Loucy (cell line): ENCODE results near the gene JOSD1.
A peak's percentile ranks its signal among the peaks of the same experiment; 100 is the strongest.

Experiments
- H2AFZ ChIP-seq: fragments of 200-600 bp; sonication (generic); 2 replicates; pipeline ENCODE4 v1.6.0; 2016; ENCODE audit warnings: antibody characterized with exemption, mild to moderate bottlenecking, low read length, moderate library complexity
- H3F3A ChIP-seq: fragments of 200-600 bp; 2 replicates; pipeline ENCODE4 v1.6.0; 2016; ENCODE audit warnings: antibody characterized with exemption, low read depth, mild to moderate bottlenecking
- H3K27me3 ChIP-seq: fragments of 200-600 bp; sonication (generic); 2 replicates; pipeline ENCODE4 v1.6.1; 2014; ENCODE audit warnings: low read length, mild to moderate bottlenecking; ENCODE audit not compliant: insufficient read depth, poor library complexity, severe bottlenecking
- H3K36me3 ChIP-seq: fragments of 200-600 bp; sonication (generic); 2 replicates; pipeline ENCODE4 v1.6.1; 2016; ENCODE audit warnings: low read length; ENCODE audit not compliant: insufficient read depth
- H3K4me1 ChIP-seq: fragments of 200-600 bp; sonication (generic); 2 replicates; pipeline ENCODE4 v1.5.1; 2014; ENCODE audit warnings: low read length, mild to moderate bottlenecking; ENCODE audit not compliant: insufficient read depth, poor library complexity, severe bottlenecking
- H3K4me2 ChIP-seq: fragments of 200-600 bp; sonication (generic); 2 replicates; pipeline ENCODE4 v1.6.0; 2014; ENCODE audit warnings: antibody characterized with exemption, low read length, low read depth, mild to moderate bottlenecking; ENCODE audit not compliant: poor library complexity, severe bottlenecking
- H3K4me3 ChIP-seq: fragments of 200-600 bp; sonication (generic); 2 replicates; pipeline ENCODE4 v1.5.1; 2014; ENCODE audit warnings: low read length, mild to moderate bottlenecking, mixed read lengths; ENCODE audit not compliant: poor library complexity, severe bottlenecking
- H3K79me2 ChIP-seq: fragments of 200-600 bp; sonication (generic); 2 replicates; pipeline ENCODE4 v1.6.1; 2014; ENCODE audit warnings: low read length; ENCODE audit not compliant: insufficient read depth
- H3K9ac ChIP-seq: fragments of 200-600 bp; sonication (generic); 2 replicates; pipeline ENCODE4 v1.6.0; 2014; ENCODE audit warnings: mild to moderate bottlenecking, low read depth, low read length, moderate library complexity; ENCODE audit not compliant: poor library complexity, severe bottlenecking
- H3K9me2 ChIP-seq: fragments of 200-600 bp; sonication (generic); replicated peaks from 2 replicates; pipeline ENCODE4 v1.6.1; 2016; ENCODE audit warnings: low read depth, low read length, mixed read lengths
- H3K9me3 ChIP-seq: fragments of 200-600 bp; sonication (generic); 2 replicates; pipeline ENCODE4 v1.6.1; 2014; ENCODE audit warnings: mild to moderate bottlenecking, antibody characterized with exemption, low read length, low read depth; ENCODE audit not compliant: insufficient read depth
- H4K20me1 ChIP-seq: fragments of 200-600 bp; sonication (generic); 2 replicates; pipeline ENCODE4 v1.6.0; 2014; ENCODE audit warnings: antibody characterized with exemption, low read length, mild to moderate bottlenecking; ENCODE audit not compliant: insufficient read depth, poor library complexity, severe bottlenecking
- CTCF ChIP-seq: fragments of 200-600 bp; sonication (generic); conservative IDR thresholded peaks from 2 replicates; pipeline ENCODE4 v1.5.1; 2014; ENCODE audit warnings: mild to moderate bottlenecking, antibody characterized with exemption, low read length
- EZH2phosphoT487 ChIP-seq: fragments of 200-600 bp; IDR thresholded peaks from 2 replicates; pipeline ENCODE4 v1.6.1; 2018; ENCODE audit warnings: antibody characterized with exemption, mild to moderate bottlenecking, moderate library complexity, borderline replicate concordance

JOSD1 gene

GRCh38 chr22:38712486-38713207 lies 11.9 kb upstream of the JOSD1 start:
- peak overlapping the region; percentile 39 for H3K4me2 ChIP-seq
- TF ChIP-seq EZH2phosphoT487 (no peak), CTCF (no peak)
- H3K36me3 ChIP-seq: peaks cover 28% of the 10 kb centered on the region; the same call in 1 of the 2 replicates
- H3K9me2 ChIP-seq: no peaks in the 10 kb centered on the region
- peaks cover 88% of the 10 kb centered on the region for H3K79me2 ChIP-seq
- no peaks in the 10 kb centered on the region for H3F3A ChIP-seq
- no peaks in the 10 kb centered on the region for H3K27me3 ChIP-seq
- H3K9ac ChIP-seq: peak overlapping the region; percentile 15
- peaks cover 62% of the 10 kb centered on the region for H3K4me1 ChIP-seq
- no peaks in the 10 kb centered on the region for H3K9me3 ChIP-seq
- no peak overlapping the region for H3K4me3 ChIP-seq
- no peak overlapping the region for H2AFZ ChIP-seq
- H4K20me1 ChIP-seq: peaks cover 73% of the 10 kb centered on the region

- H4K20me1 ChIP-seq: peaks cover 88% of the 10 kb centered on the region
- H3K9ac ChIP-seq: no peak overlapping the region
- H3K27me3 ChIP-seq: no peaks in the 10 kb centered on the region
- H3K4me2 ChIP-seq: peak overlapping the region; percentile 96
- H3K9me2 ChIP-seq: no peaks in the 10 kb centered on the region
- peaks cover 10% of the 10 kb centered on the region; the same call in 1 of the 2 replicates for H3K36me3 ChIP-seq
- no peaks in the 10 kb centered on the region for H3K9me3 ChIP-seq
- peaks cover 74% of the 10 kb centered on the region for H3K4me1 ChIP-seq
- H3K79me2 ChIP-seq: peaks cover 100% of the 10 kb centered on the region
- no peak overlapping the region for H3K4me3 ChIP-seq
- no peak for TF ChIP-seq CTCF
- no peak for TF ChIP-seq EZH2phosphoT487
- no peaks in the 10 kb centered on the region for H3F3A ChIP-seq
- H2AFZ ChIP-seq: no peak overlapping the region
Measured at GRCh38 chr22:38710866-38711265, 10.1 kb upstream of the JOSD1 start.

- H3K79me2 ChIP-seq: peaks cover 94% of the 10 kb centered on the region
- no peaks in the 10 kb centered on the region for H3K9me2 ChIP-seq
Measured at GRCh38 chr22:38710351-38710750, 9.6 kb upstream of the JOSD1 start.

More at GRCh38 chr22:38710351-38710750, 9.6 kb upstream of the JOSD1 start:
- Histone ChIP-seq H3K36me3 (peaks cover 5% of the 10 kb centered on the region; the same call in 1 of the 2 replicates), H2AFZ (no peak overlapping the region), H3K4me1 (peaks cover 74% of the 10 kb centered on the region), H3K9me3 (no peaks in the 10 kb centered on the region), H3K4me3 (peak overlapping the region; percentile 89), H3K9ac (no peak overlapping the region), H4K20me1 (peaks cover 83% of the 10 kb centered on the region), H3F3A (no peaks in the 10 kb centered on the region), H3K27me3 (no peaks in the 10 kb centered on the region), H3K4me2 (peak overlapping the region; percentile 96)
- no peak for TF ChIP-seq EZH2phosphoT487
- no peak for TF ChIP-seq CTCF
